GM12892 (cell line): ENCODE measurements around the gene WDR1.

ENCODE experiments used
- DNase-seq: peaks from one replicate; pipeline ENCODE4 v3.0.0; 2011; ENCODE audit not compliant: insufficient read length
- FAIRE-seq: peaks from 2 replicates; lab custom pipeline; 2011; peaks lifted over from hg19 to GRCh38; lab: Jason Lieb, UNC
- POLR2A ChIP-seq: IDR thresholded peaks from 2 replicates; pipeline ENCODE4 v1.6.1; 2011; ENCODE audit warnings: low read depth, low read length, control low read depth
- POLR2AphosphoS5 ChIP-seq: IDR thresholded peaks from 2 replicates; pipeline ENCODE4 v1.6.1; 2011; ENCODE audit warnings: low read depth, low read length, control low read depth
- TAF1 ChIP-seq: IDR thresholded peaks from 2 replicates; pipeline ENCODE4 v1.6.1; 2011; ENCODE audit warnings: low read depth, mild to moderate bottlenecking, control low read depth, low read length, borderline replicate concordance

Gene WDR1

GRCh38 chr4:10072420-10073017 lies 44.1 kb downstream of the WDR1 start:
- FAIRE-seq (no peak), DNase-seq (no peak)
- TF ChIP-seq POLR2AphosphoS5 (peak; percentile 88), TAF1 (no peak), POLR2A (peak; percentile 61)

- FAIRE-seq, result no peak
- no peak for DNase-seq
- TF ChIP-seq POLR2AphosphoS5 (no peak), POLR2A (no peak), TAF1 (no peak)
Measured at GRCh38 chr4:10069075-10069642, 47.4 kb downstream of the WDR1 start.

GRCh38 chr4:10066670-10067651 lies 49.6 kb downstream of the WDR1 start:
- FAIRE-seq (no peak), DNase-seq (no peak)
- TF ChIP-seq TAF1 (no peak), POLR2A (no peak), POLR2AphosphoS5 (no peak)

GRCh38 chr4:10066206-10066605 lies 50.4 kb downstream of the WDR1 start:
- no peak for FAIRE-seq
- TF ChIP-seq POLR2AphosphoS5, result no peak
- no peak for TF ChIP-seq TAF1
- TF ChIP-seq POLR2A, result no peak
- no peak for DNase-seq

GRCh38 chr4:10063544-10064300 lies 52.9 kb downstream of the WDR1 start:
- FAIRE-seq (no peak), DNase-seq (no peak)
- TF ChIP-seq TAF1 (no peak), POLR2A (no peak), POLR2AphosphoS5 (no peak)

- TF ChIP-seq TAF1 (no peak), POLR2AphosphoS5 (no peak), POLR2A (no peak)
- no peak for FAIRE-seq
- DNase-seq, result no peak
Measured at GRCh38 chr4:10061650-10062415, 54.8 kb downstream of the WDR1 start.

GRCh38 chr4:10058371-10058770 lies 58.2 kb downstream of the WDR1 start:
- no peak for DNase-seq
- TF ChIP-seq POLR2AphosphoS5 (no peak), POLR2A (no peak), TAF1 (no peak)
- no peak for FAIRE-seq

GRCh38 chr4:10057023-10057395 lies 59.6 kb downstream of the WDR1 start:
- no peak for FAIRE-seq
- no peak for DNase-seq
- TF ChIP-seq POLR2AphosphoS5, result no peak
- no peak for TF ChIP-seq TAF1
- TF ChIP-seq POLR2A, result no peak

- FAIRE-seq (no peak), DNase-seq (no peak)
- TF ChIP-seq TAF1 (no peak), POLR2AphosphoS5 (no peak), POLR2A (no peak)
Measured at GRCh38 chr4:10056334-10057022, 60.1 kb downstream of the WDR1 start.

GRCh38 chr4:10055871-10056270 lies 60.7 kb downstream of the WDR1 start:
- FAIRE-seq, result no peak
- TF ChIP-seq TAF1 (no peak), POLR2A (no peak), POLR2AphosphoS5 (no peak)
- DNase-seq, result no peak
